Left lung (tissue), 10 donors: Measurements from ENCODE around the gene FOXA1. TPM values are rescaled to one million over a fixed set of nuclear protein-coding genes. Genes with fewer than 3 reads are reported as not detected.

Experiments
- ATAC-seq: fragments of 200-7000 bp; cut with Tn5 transposase; one replicate; pipeline ENCODE4 v1.9.1; 2020; ENCODE audit warnings: moderate library complexity
- DNase-seq, 4 donors: peaks; one replicate each; pipeline ENCODE4 v3.0.0-alpha.2; 2013 to 2020
- H3K27ac ChIP-seq, 2 donors: fragments of 200-600 bp; sonication (generic) in 1 of 2; one replicate each; pipeline versions ENCODE4 v1.5.0 to v1.8.0; 2020 to 2021
- H3K27me3 ChIP-seq, 2 donors: fragments of 200-600 bp; sonication (generic) in 1 of 2; one replicate each; pipeline versions ENCODE4 v1.5.0 to v1.8.0; 2020 to 2021
- H3K36me3 ChIP-seq, 2 donors: fragments of 200-600 bp; sonication (generic) in 1 of 2; one replicate each; pipeline versions ENCODE4 v1.5.0 to v1.8.0; 2020 to 2021
- H3K4me1 ChIP-seq, 2 donors: fragments of 200-600 bp; one replicate each; pipeline ENCODE4 v1.8.0; 2021
- H3K4me3 ChIP-seq, 2 donors: fragments of 200-600 bp; sonication (generic) in 1 of 2; one replicate each; pipeline versions ENCODE4 v1.5.0 to v1.8.0; 2020 to 2021; ENCODE audit warnings: mild to moderate bottlenecking in 1 of 2
- H3K9me3 ChIP-seq, 2 donors: fragments of 200-600 bp; sonication (generic) in 1 of 2; one replicate each; pipeline versions ENCODE4 v1.5.0 to v1.8.0; 2020 to 2021
- CTCF ChIP-seq, 2 donors: fragments of 200-600 bp; sonication (generic) in 1 of 2; IDR thresholded peaks; one replicate each; pipeline versions ENCODE4 v1.5.0 to v1.8.0; 2021; ENCODE audit warnings: antibody characterized with exemption in 2 of 2
- intact Hi-C, 2 donors: fragments of 100-400 bp; cut with DNase I; formaldehyde crosslinking; loops; one replicate each; pipeline versions ENCODE4 v1.11.2 to v1.14.2; 2022
- polyA plus RNA-seq, 6 donors: library from polyadenylated mRNA; unstranded; fragments of 120-200 nt; gene quantifications; one replicate each; pipeline ENCODE4 v1.2.1, GENCODE V29; 2013; ENCODE audit not compliant: insufficient read length in 6 of 6
- total RNA-seq, 2 donors: library from RNA; stranded (reverse); fragmentation: NEBNext Ultra II Directional; extraction: Animal tissue kit (Norgen Biotek cat#: 25700); gene quantifications; one replicate each; pipeline ENCODE4 v1.2.1, GENCODE V29; 2021
- donor health status: DM: no; HTN: yes; CAD: no.
- donor health status: DM: no; HTN: no; CAD: no.

The FOXA1 gene
- total and polyA plus RNA-seq, 8 donors, result 30.2 to 52.9 (median 41.8) TPM

GRCh38 chr14:37595809-37596621 is 966 bp upstream of the FOXA1 start:
- peak; percentile 66 for ATAC-seq
- peaks cover 89 to 100% of the 10 kb centered on the region in 2 donors for H3K27me3 ChIP-seq

GRCh38 chr14:37594238-37594970 is 645 bp downstream of the FOXA1 start:
- Histone ChIP-seq H3K9me3 (no peaks in the 10 kb centered on the region), H3K36me3 (no peaks in the 10 kb centered on the region), H3K4me3 (peak overlapping the region; percentile 38 to 43), H3K27me3 (peaks cover 89 to 100% of the 10 kb centered on the region in 2 donors), H3K4me1 (peaks cover 0 to 28% of the 10 kb centered on the region in 2 donors), H3K27ac (peak overlapping the region; percentile 73 to 87)
- TF ChIP-seq CTCF (IDR thresholded peaks at IDR 0.05), result peak; percentile 59 to 67
- DNase-seq (peak in 2 of 4 donors; percentile 71 to 89), ATAC-seq (peak; percentile 15)
- intact Hi-C loops, result loop anchor here in 1 of 2 donors (5.0 kb wide), 1 partner anchor 342 kb away; no protein-coding TSS in a partner anchor

More at GRCh38 chr14:37595809-37596621, 966 bp upstream of the FOXA1 start:
- Histone ChIP-seq H3K36me3 (no peaks in the 10 kb centered on the region), H3K9me3 (no peaks in the 10 kb centered on the region), H3K4me3 (peak overlapping the region; percentile 33), H3K4me1 (peaks cover 0 to 35% of the 10 kb centered on the region in 2 donors), H3K27ac (peak overlapping the region; percentile 80 to 91)
- peak; percentile 41 to 90 (median 82) for DNase-seq
- no peak for TF ChIP-seq CTCF (IDR thresholded peaks at IDR 0.05)
- intact Hi-C loops, result no loop called here

- H3K4me3 ChIP-seq, result peak overlapping the region; percentile 38 to 43
- H3K27me3 ChIP-seq, result peaks cover 89 to 100% of the 10 kb centered on the region in 2 donors
- DNase-seq (no peak), ATAC-seq (no peak)
- intact Hi-C loops, result loop anchor here in 1 of 2 donors (5.0 kb wide), 1 partner anchor 341 kb away; no protein-coding TSS in a partner anchor
- H3K36me3 ChIP-seq, result no peaks in the 10 kb centered on the region
- H3K27ac ChIP-seq, result peak overlapping the region; percentile 73 to 87
- no peak for TF ChIP-seq CTCF (IDR thresholded peaks at IDR 0.05)
- H3K9me3 ChIP-seq, result no peaks in the 10 kb centered on the region
- H3K4me1 ChIP-seq, result peaks cover 0 to 28% of the 10 kb centered on the region in 2 donors
These were observed 1.4 kb downstream of the FOXA1 start for GRCh38 chr14:37593511-37594237.

- intact Hi-C loops, result loop anchor here in 1 of 2 donors (5.0 kb wide), 1 partner anchor 340 kb away; no protein-coding TSS in a partner anchor
- ATAC-seq (peak; percentile 0), DNase-seq (peak in 2 of 4 donors; percentile 19 to 28)
- Histone ChIP-seq H3K4me1 (peaks cover 0 to 23% of the 10 kb centered on the region in 2 donors), H3K27ac (peak overlapping the region; percentile 73 to 87), H3K4me3 (peak overlapping the region; percentile 22 to 43), H3K9me3 (no peaks in the 10 kb centered on the region), H3K36me3 (no peaks in the 10 kb centered on the region), H3K27me3 (peaks cover 89 to 100% of the 10 kb centered on the region in 2 donors)
- no peak for TF ChIP-seq CTCF (IDR thresholded peaks at IDR 0.05)
These were observed 2.3 kb downstream of the FOXA1 start for GRCh38 chr14:37592482-37593408.
